ENCODE results near the gene CD3E. TPM values are rescaled to one million over a fixed set of nuclear protein-coding genes. Genes with fewer than 3 reads are reported as not detected.
"Not testable (repeated sequence)": the region's sequence is repeated elsewhere in the genome, so short reads cannot be mapped to it uniquely, and the experiment has no call there.

Gene CD3E
- total RNA-seq, 1 donor from 2014 or later: not detected

- no peak for DNase-seq
These were observed 12.9 kb upstream of the CD3E start for GRCh38 chr11:118291477-118292135.

GRCh38 chr11:118294053-118294452 is 10.5 kb upstream of the CD3E start:
- no peak for DNase-seq

GRCh38 chr11:118295199-118295598 is 9.3 kb upstream of the CD3E start:
- no peak for DNase-seq

GRCh38 chr11:118295815-118296454 is 8.6 kb upstream of the CD3E start:
- no peak for DNase-seq

GRCh38 chr11:118301600-118302195 is 2.8 kb upstream of the CD3E start:
- no peak for DNase-seq

- no peak for DNase-seq
These were observed 333 bp upstream of the CD3E start for GRCh38 chr11:118304227-118304567.

- no peak for DNase-seq
These were observed 1.2 kb downstream of the CD3E start for GRCh38 chr11:118305726-118306125.

GRCh38 chr11:118306556-118306955 is 2.0 kb downstream of the CD3E start:
- no peak for DNase-seq

GRCh38 chr11:118308995-118309528 is 4.5 kb downstream of the CD3E start:
- DNase-seq: not testable (repeated sequence)

- no peak for DNase-seq
These were observed 5.7 kb downstream of the CD3E start for GRCh38 chr11:118310271-118310670.

- no peak for DNase-seq
These were observed 6.4 kb downstream of the CD3E start for GRCh38 chr11:118310781-118311485.

GRCh38 chr11:118311518-118311917 is 7.0 kb downstream of the CD3E start:
- DNase-seq: no peak

GRCh38 chr11:118312328-118312727 is 7.8 kb downstream of the CD3E start:
- DNase-seq: no peak

- no peak for DNase-seq
These were observed 8.7 kb downstream of the CD3E start for GRCh38 chr11:118313242-118313641.

- no peak for DNase-seq
These were observed 10.5 kb downstream of the CD3E start for GRCh38 chr11:118314988-118315411.

GRCh38 chr11:118318124-118318523 is 13.6 kb downstream of the CD3E start:
- DNase-seq: no peak

- no peak for DNase-seq
These were observed 14.2 kb downstream of the CD3E start for GRCh38 chr11:118318581-118319336.

GRCh38 chr11:118319337-118319707 is 14.8 kb downstream of the CD3E start:
- no peak for DNase-seq

- DNase-seq: no peak
These were observed 16.0 kb downstream of the CD3E start for GRCh38 chr11:118320515-118320914.

GRCh38 chr11:118321386-118322082 is 17.0 kb downstream of the CD3E start:
- no peak for DNase-seq

- no peak for DNase-seq
These were observed 18.2 kb downstream of the CD3E start for GRCh38 chr11:118322721-118323120.

- no peak for DNase-seq
These were observed 20.8 kb downstream of the CD3E start for GRCh38 chr11:118325283-118325682.
